Thyroid gland (tissue), 4 donors: Measurements from ENCODE around the gene JAKMIP1. TPM values are rescaled to one million over a fixed set of nuclear protein-coding genes. Genes with fewer than 3 reads are reported as not detected.

Source experiments
- DNase-seq, 2 donors: peaks; one replicate each; pipeline ENCODE4 v3.0.0-alpha.2; 2019
- H3K27ac ChIP-seq, 3 donors: fragments of 200-600 bp; sonication (generic); 1 replicate in 2 of 3; 2 replicates in 1 of 3; pipeline ENCODE4 v1.5.1; 2016 to 2019; ENCODE audit warnings: mild to moderate bottlenecking in 1 of 3, moderate library complexity in 1 of 3
- H3K27me3 ChIP-seq: fragments of 200-600 bp; sonication (generic); one replicate; pipeline ENCODE4 v1.5.1; 2019
- H3K36me3 ChIP-seq, 2 donors: fragments of 200-600 bp; sonication (generic); one replicate each; pipeline ENCODE4 v1.5.1; 2016 to 2019
- H3K4me1 ChIP-seq, 2 donors: fragments of 200-600 bp; sonication (generic); one replicate each; pipeline ENCODE4 v1.5.1; 2017 to 2019
- H3K4me3 ChIP-seq, 3 donors: fragments of 200-600 bp; sonication (generic); replicated peaks in 1 of 3; 1 replicate in 2 of 3; 2 replicates in 1 of 3; pipeline ENCODE4 v1.5.1; 2016; ENCODE audit warnings: mild to moderate bottlenecking in 1 of 3
- H3K9me3 ChIP-seq: fragments of 200-600 bp; sonication (generic); one replicate; pipeline ENCODE4 v1.5.1; 2017
- POLR2A ChIP-seq, 2 donors: fragments of 450-650 bp; IDR thresholded peaks; one replicate each; pipeline ENCODE4 v1.6.1; 2017; ENCODE audit warnings: antibody characterized with exemption in 2 of 2, mild to moderate bottlenecking in 2 of 2, moderate library complexity in 1 of 2
- WGBS, 2 donors: methylation state at CpG; one replicate each; pipeline ENCODE4 v1.1.5; 2017; 5-methylcytosine and 5-hydroxymethylcytosine counted together
- intact Hi-C: fragments of 100-400 bp; cut with DNase I; formaldehyde crosslinking; loops from one replicate; pipeline ENCODE4 v1.15.1; 2023
- total RNA-seq, 4 donors: library from RNA; depleted of rRNA; stranded (reverse); fragments of >200 nt; gene quantifications; one replicate each; pipeline ENCODE4 v1.2.3, GENCODE V29; 2016
- TF ChIP-seq, protein P1 (sequence below), 6 experiments: fragments of 200-600 bp in 3 of 6; fragments of 450-650 bp in 3 of 6; sonication (generic) in 3 of 6; IDR thresholded peaks; one replicate each; pipeline ENCODE4 v1.5.1; 2016 to 2019; ENCODE audit warnings: antibody characterized with exemption in 6 of 6, mild to moderate bottlenecking in 2 of 6, inconsistent platforms in 1 of 6, moderate library complexity in 1 of 6

Gene JAKMIP1
- total RNA-seq, 4 donors from 2014 or later = 0.67 to 1.9 (median 1.1) TPM

DNA sequence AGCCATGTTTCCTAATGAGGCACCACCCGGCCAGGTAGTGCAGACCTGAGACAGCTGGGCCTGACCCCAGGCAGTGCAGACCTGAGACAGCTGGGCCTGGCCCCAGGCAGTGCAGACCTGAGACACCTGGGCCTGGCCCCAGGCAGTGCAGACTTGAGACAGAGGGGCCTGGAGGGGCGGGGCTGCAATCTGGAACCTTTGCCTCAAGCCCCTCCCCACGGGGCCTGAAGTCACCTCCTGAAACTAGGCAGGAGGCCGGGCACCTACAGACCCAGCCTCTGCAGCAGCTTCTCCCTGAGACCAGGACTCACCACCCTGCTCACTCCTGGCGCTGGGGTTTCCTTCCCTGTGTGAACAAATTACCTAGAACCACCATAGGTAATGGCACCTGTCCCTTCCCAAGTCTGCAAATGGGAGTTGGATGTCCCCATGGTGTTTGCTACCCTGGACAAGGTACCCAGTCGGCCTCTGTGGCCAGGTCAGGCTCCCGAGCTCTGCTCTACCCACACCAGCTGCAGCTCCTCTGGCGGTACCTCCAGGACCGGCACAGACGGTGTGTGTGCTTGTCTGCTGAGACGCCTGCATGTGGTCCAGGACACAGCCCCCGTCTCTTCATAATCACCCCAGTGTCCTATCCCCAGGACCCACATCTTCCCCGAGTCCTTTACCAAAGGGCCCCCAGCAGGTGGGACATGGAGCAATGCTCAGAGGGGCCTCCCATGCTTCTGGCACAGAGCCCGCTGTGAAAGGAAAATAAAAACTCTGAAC lies 129.0 kb downstream of the JAKMIP1 start:
- Histone ChIP-seq H3K4me1 (peaks cover 25 to 41% of the 10 kb centered on the region in 2 donors), H3K36me3 (no peaks in the 10 kb centered on the region), H3K27ac (peak overlapping the region; percentile 86 to 91 (median 88)), H3K9me3 (no peaks in the 10 kb centered on the region), H3K27me3 (no peaks in the 10 kb centered on the region), H3K4me3 (no peak overlapping the region)
- DNase-seq = peak; percentile 50 to 53
- WGBS, 2 donors = 42 to 69% methylated on average over 8 to 13 of the region's 14 CpGs
- intact Hi-C loops = no loop called here
- TF ChIP-seq, protein P1, sequence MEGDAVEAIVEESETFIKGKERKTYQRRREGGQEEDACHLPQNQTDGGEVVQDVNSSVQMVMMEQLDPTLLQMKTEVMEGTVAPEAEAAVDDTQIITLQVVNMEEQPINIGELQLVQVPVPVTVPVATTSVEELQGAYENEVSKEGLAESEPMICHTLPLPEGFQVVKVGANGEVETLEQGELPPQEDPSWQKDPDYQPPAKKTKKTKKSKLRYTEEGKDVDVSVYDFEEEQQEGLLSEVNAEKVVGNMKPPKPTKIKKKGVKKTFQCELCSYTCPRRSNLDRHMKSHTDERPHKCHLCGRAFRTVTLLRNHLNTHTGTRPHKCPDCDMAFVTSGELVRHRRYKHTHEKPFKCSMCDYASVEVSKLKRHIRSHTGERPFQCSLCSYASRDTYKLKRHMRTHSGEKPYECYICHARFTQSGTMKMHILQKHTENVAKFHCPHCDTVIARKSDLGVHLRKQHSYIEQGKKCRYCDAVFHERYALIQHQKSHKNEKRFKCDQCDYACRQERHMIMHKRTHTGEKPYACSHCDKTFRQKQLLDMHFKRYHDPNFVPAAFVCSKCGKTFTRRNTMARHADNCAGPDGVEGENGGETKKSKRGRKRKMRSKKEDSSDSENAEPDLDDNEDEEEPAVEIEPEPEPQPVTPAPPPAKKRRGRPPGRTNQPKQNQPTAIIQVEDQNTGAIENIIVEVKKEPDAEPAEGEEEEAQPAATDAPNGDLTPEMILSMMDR (IDR thresholded peaks at IDR 0.05) = no peak
- no peak for TF ChIP-seq POLR2A (IDR thresholded peaks at IDR 0.05)

DNA sequence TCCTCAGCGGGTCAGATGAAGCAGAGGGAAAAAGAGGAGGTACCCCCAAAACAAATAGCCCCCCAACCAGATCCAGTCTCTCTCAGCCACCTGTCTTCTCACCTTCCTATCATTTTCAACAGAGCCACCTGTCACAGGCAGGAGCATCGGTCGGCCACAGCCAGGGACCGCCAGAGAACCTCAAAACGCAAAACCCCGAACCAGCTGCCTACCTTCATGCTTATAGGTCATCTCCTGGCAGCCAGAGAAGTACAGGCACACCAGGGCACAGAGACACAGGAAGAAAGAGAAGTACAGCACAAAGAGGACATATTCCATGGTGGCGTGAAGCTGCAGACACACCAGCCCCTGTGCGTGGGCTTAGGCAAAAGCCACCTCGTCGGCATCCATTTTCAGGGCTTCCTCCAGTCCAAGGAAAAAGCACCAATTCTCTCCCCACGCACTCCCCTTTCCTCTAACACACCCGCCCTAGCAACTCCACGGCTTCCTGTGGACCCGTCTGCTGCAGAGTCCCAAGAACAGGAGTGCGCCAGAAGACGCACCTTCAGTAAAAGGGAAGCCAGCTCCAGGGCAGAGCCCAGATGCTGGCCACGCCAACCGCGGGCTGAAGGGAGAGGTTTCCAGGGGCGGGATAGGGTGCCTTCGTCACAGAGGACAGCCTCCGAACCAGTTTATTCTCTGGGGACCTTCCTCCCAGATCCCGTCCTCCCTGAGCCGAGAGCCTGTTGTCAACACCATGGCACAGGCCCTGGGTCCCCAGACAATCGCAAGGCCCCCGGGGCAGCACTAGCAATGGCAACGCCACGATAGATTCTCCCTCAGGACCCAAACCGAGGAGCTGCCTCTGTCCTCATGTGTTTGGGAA lies 130.3 kb downstream of the JAKMIP1 start:
- TF ChIP-seq, protein P1 (IDR thresholded peaks at IDR 0.05) = no peak
- TF ChIP-seq POLR2A (IDR thresholded peaks at IDR 0.05) = no peak
- 86 to 87% methylated on average over 29 of the region's 29 CpGs for WGBS, 2 donors
- Histone ChIP-seq H3K4me1 (peaks cover 30 to 51% of the 10 kb centered on the region in 2 donors), H3K9me3 (no peaks in the 10 kb centered on the region), H3K27me3 (no peaks in the 10 kb centered on the region), H3K27ac (no peak overlapping the region), H3K4me3 (no peak overlapping the region), H3K36me3 (no peaks in the 10 kb centered on the region)
- intact Hi-C loops = no loop called here
- no peak for DNase-seq

DNA sequence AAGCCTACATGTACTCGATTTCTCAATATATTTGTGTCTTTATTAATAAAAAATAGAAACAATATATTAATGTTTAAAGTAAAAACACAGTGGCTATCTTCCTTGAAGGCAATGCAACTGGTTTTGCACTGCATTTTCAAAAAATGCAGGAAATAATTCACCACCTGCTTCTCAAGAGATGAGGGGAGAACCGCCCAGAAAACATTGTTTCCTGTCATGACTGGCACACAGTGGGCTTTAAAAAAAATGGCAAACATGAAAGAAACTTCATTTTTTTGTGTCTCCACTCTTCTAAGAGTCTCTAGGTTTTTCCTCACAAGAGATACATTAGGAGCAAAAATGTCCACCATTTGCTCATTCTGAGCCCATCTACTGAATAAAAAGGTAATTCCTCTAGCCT lies 131.4 kb downstream of the JAKMIP1 start:
- DNase-seq = no peak
- peaks cover 37 to 51% of the 10 kb centered on the region in 2 donors for H3K4me1 ChIP-seq
- intact Hi-C loops = no loop called here
- no peak overlapping the region for H3K4me3 ChIP-seq
- H3K27ac ChIP-seq = no peak overlapping the region
- no peaks in the 10 kb centered on the region for H3K36me3 ChIP-seq
- 86 to 88% methylated on average over 2 of the region's 2 CpGs for WGBS, 2 donors
- H3K27me3 ChIP-seq = no peaks in the 10 kb centered on the region
- TF ChIP-seq, protein P1 (IDR thresholded peaks at IDR 0.05) = no peak
- no peak for TF ChIP-seq POLR2A (IDR thresholded peaks at IDR 0.05)
- no peaks in the 10 kb centered on the region for H3K9me3 ChIP-seq

DNA sequence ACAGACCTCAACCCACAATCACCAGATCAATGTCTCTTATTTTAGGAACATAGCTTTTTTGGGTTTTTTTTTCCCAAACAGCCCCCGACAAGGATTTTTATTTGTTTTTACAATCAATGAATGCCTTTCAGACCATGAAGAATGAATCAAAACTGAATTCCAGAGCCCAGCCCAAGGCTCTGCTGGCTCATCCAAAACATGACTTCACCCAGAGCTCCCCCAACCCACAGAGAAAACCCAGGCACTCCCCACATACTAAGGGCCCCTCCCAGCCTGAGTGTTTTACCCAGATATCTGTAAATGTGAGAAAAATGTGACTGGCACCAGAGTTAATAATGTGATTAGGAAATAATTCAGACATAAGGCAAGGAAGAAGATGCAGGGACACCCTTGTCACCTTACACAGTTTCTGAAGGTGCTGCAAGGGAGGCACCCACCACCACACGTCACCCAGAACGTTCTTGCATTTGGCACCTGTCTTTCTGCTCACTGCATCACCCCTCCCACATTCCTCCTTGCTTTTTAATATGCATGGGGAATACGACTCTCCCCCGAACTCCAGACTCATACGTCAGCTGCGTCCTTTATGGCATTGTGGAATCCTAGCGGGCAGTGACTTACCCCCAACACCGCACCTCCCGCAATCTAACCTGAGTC lies 134.3 kb downstream of the JAKMIP1 start:
- Histone ChIP-seq H3K4me1 (peaks cover 26 to 32% of the 10 kb centered on the region in 2 donors), H3K27ac (peak overlapping the region; percentile 42 to 82 (median 80)), H3K9me3 (no peaks in the 10 kb centered on the region), H3K27me3 (no peaks in the 10 kb centered on the region), H3K4me3 (no peak overlapping the region), H3K36me3 (no peaks in the 10 kb centered on the region)
- intact Hi-C loops = no loop called here
- DNase-seq = peak; percentile 29 to 53
- no peak for TF ChIP-seq POLR2A (IDR thresholded peaks at IDR 0.05)
- TF ChIP-seq, protein P1 (IDR thresholded peaks at IDR 0.05) = no peak
- 73 to 76% methylated on average over 10 of the region's 10 CpGs for WGBS, 2 donors
